Adrenal gland (tissue), 5 donors: ENCODE results near the gene AMBRA1.

Experiments used
- CTCF ChIP-seq, 6 experiments: fragments of 450-650 bp in 4 of 6; fragments of 200-600 bp in 2 of 6; sonication (generic) in 1 of 6; IDR thresholded peaks; 1 replicate in 5 of 6; 2 replicates in 1 of 6; pipeline versions ENCODE4 v1.5.1 to v1.8.0; 2016 to 2021; ENCODE audit warnings: antibody characterized with exemption in 6 of 6, mild to moderate bottlenecking in 2 of 6, moderate library complexity in 1 of 6
- POLR2A ChIP-seq, 2 donors: fragments of 450-650 bp; IDR thresholded peaks; one replicate each; pipeline ENCODE4 v1.6.1; 2017; ENCODE audit warnings: antibody characterized with exemption in 2 of 2, mild to moderate bottlenecking in 2 of 2, moderate library complexity in 1 of 2
- donor health status: DM: no; HTN: no; CAD: no.

- TF ChIP-seq POLR2A (IDR thresholded peaks at IDR 0.05) (no peak), CTCF (IDR thresholded peaks at IDR 0.05) (no peak)
Measured at GRCh38 chr11:46383404-46383758, 210.4 kb downstream of the AMBRA1 start.
